ENCODE data around the gene AMPH.

The AMPH gene

GRCh38 chr7:38438970-38439369, 192.2 kb downstream of the AMPH start:
- H3F3A ChIP-seq (ENCODE audit: insufficient read depth) = no peaks in the 10 kb centered on the region
- no peak for TF ChIP-seq EZH2phosphoT487 (conservative IDR thresholded peaks at IDR 0.05; ENCODE audit: low read length)
- no peak for TF ChIP-seq CTCF (IDR thresholded peaks at IDR 0.05; ENCODE audit: insufficient read depth, low read length, poor library complexity, severe bottlenecking)
- H3K27ac ChIP-seq (ENCODE audit: low read depth, low read length) = no peak overlapping the region
- H3K9me2 ChIP-seq (replicated peaks; ENCODE audit: insufficient read depth, low read length) = no peaks in the 10 kb centered on the region
- 0 out of 2 replicates have a peak, but pooled peaks cover 3% of the 10 kb centered on the region for H3K27me3 ChIP-seq (ENCODE audit: low read length)
- H3K9ac ChIP-seq (ENCODE audit: low read length) = no peak overlapping the region
- no peaks in the 10 kb centered on the region for H3K36me3 ChIP-seq (ENCODE audit: low read length)
- no peaks in the 10 kb centered on the region for H4K20me1 ChIP-seq (ENCODE audit: low read depth, low read length)
- H3K9me3 ChIP-seq (ENCODE audit: insufficient read depth, low read length) = no peaks in the 10 kb centered on the region
- no peak overlapping the region for H3K4me3 ChIP-seq (ENCODE audit: insufficient read depth, low read length, poor library complexity, severe bottlenecking)
- no peaks in the 10 kb centered on the region for H3K79me2 ChIP-seq (ENCODE audit: insufficient read depth, low read length)
- H2AFZ ChIP-seq (ENCODE audit: low read depth, low read length, severe bottlenecking) = no peak overlapping the region
- H3K4me2 ChIP-seq (ENCODE audit: low read depth, low read length, poor library complexity, severe bottlenecking) = no peak overlapping the region

DNA sequence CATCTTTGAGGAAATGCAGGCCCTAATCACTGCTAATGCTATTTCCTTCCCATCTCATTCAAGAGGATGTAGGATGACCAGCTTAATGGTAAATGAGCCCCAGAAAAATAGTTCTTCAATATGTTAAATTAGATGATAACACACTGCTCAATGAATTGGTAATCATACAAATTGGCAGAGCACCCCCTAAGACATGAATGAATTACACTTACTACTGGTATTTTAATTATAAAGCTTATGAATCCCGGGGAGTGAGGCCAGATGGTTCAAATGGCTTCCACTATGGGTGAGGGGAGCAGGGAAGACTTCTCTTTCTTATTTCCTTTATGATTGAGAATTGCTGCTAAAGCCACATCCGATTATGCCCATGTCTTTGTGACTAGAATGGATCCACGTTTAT, 198.5 kb downstream of the AMPH start:
- H3K9me2 ChIP-seq (replicated peaks; ENCODE audit: insufficient read depth, low read length) = no peaks in the 10 kb centered on the region
- H3K27me3 ChIP-seq (ENCODE audit: low read length) = no peaks in the 10 kb centered on the region
- no peaks in the 10 kb centered on the region for H3K9me3 ChIP-seq (ENCODE audit: insufficient read depth, low read length)
- H4K20me1 ChIP-seq (ENCODE audit: low read depth, low read length) = no peaks in the 10 kb centered on the region
- no peaks in the 10 kb centered on the region for H3K36me3 ChIP-seq (ENCODE audit: low read length)
- H3K4me3 ChIP-seq (ENCODE audit: insufficient read depth, low read length, poor library complexity, severe bottlenecking) = no peak overlapping the region
- no peak overlapping the region for H3K4me2 ChIP-seq (ENCODE audit: low read depth, low read length, poor library complexity, severe bottlenecking)
- no peaks in the 10 kb centered on the region for H3K79me2 ChIP-seq (ENCODE audit: insufficient read depth, low read length)
- H3F3A ChIP-seq (ENCODE audit: insufficient read depth) = no peaks in the 10 kb centered on the region
- H3K9ac ChIP-seq (ENCODE audit: low read length) = no peak overlapping the region
- no peak overlapping the region for H2AFZ ChIP-seq (ENCODE audit: low read depth, low read length, severe bottlenecking)
- TF ChIP-seq CTCF (IDR thresholded peaks at IDR 0.05; ENCODE audit: insufficient read depth, low read length, poor library complexity, severe bottlenecking) (no peak), EZH2phosphoT487 (conservative IDR thresholded peaks at IDR 0.05; ENCODE audit: low read length) (no peak)
- no peak overlapping the region for H3K27ac ChIP-seq (ENCODE audit: low read depth, low read length)

- H3F3A ChIP-seq (ENCODE audit: insufficient read depth) = no peaks in the 10 kb centered on the region
- no peak overlapping the region for H3K4me2 ChIP-seq (ENCODE audit: low read depth, low read length, poor library complexity, severe bottlenecking)
- H3K27ac ChIP-seq (ENCODE audit: low read depth, low read length) = no peak overlapping the region
- H3K4me3 ChIP-seq (ENCODE audit: insufficient read depth, low read length, poor library complexity, severe bottlenecking) = no peak overlapping the region
- H3K9me2 ChIP-seq (replicated peaks; ENCODE audit: insufficient read depth, low read length) = no peaks in the 10 kb centered on the region
- no peaks in the 10 kb centered on the region for H3K79me2 ChIP-seq (ENCODE audit: insufficient read depth, low read length)
- no peak overlapping the region for H3K9ac ChIP-seq (ENCODE audit: low read length)
- H4K20me1 ChIP-seq (ENCODE audit: low read depth, low read length) = no peaks in the 10 kb centered on the region
- H2AFZ ChIP-seq (ENCODE audit: low read depth, low read length, severe bottlenecking) = no peak overlapping the region
- H3K36me3 ChIP-seq (ENCODE audit: low read length) = no peaks in the 10 kb centered on the region
- H3K9me3 ChIP-seq (ENCODE audit: insufficient read depth, low read length) = no peaks in the 10 kb centered on the region
- TF ChIP-seq CTCF (IDR thresholded peaks at IDR 0.05; ENCODE audit: insufficient read depth, low read length, poor library complexity, severe bottlenecking) (no peak), EZH2phosphoT487 (conservative IDR thresholded peaks at IDR 0.05; ENCODE audit: low read length) (no peak)
- H3K27me3 ChIP-seq (ENCODE audit: low read length) = no peaks in the 10 kb centered on the region
These were observed 199.1 kb downstream of the AMPH start for GRCh38 chr7:38432080-38432479.

Data from SU-DHL-6 (cell line).